ENCODE data around the gene SPEG.

SPEG gene

DNA sequence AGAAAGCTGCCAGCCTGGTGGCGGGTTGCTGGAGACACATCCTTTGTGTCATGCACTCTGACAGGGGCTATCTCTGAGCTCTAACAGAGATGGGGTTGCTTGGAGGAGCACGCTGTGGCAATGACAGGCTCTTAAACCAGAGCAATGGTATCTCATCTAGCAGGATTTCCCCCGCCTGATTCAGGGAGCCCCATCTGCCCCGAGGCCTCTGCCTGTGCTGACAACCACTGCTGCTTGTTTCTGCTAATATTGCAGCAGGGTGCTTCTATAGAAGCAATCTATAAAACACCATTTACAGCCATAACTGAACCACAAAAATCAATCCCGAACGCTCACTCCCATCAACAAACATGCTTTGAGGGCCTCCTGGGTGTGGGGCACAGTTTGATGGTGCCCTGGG is 34.1 kb upstream of the SPEG start:
- H3K4me2 ChIP-seq (ENCODE audit: low read length): no peak overlapping the region
- H3K4me3 ChIP-seq (ENCODE audit: low read length): no peak overlapping the region
- H3F3A ChIP-seq (ENCODE audit: control insufficient read depth, insufficient read depth): no peaks in the 10 kb centered on the region
- no peaks in the 10 kb centered on the region for H3K9me3 ChIP-seq (ENCODE audit: control insufficient read depth, insufficient read depth, low read length)
- 0 out of 2 replicates have a peak, but pooled peaks cover 3% of the 10 kb centered on the region for H3K27me3 ChIP-seq (ENCODE audit: control insufficient read depth, low read length)
- no peaks in the 10 kb centered on the region for H4K20me1 ChIP-seq (ENCODE audit: control insufficient read depth, insufficient read depth, low read depth, low read length)
- no peaks in the 10 kb centered on the region for H3K9me2 ChIP-seq (replicated peaks; ENCODE audit: control insufficient read depth, low read length)
- H3K27ac ChIP-seq (ENCODE audit: low read depth, low read length): no peak overlapping the region
- no peaks in the 10 kb centered on the region for H3K36me3 ChIP-seq (ENCODE audit: control insufficient read depth, low read length)
- no peak for TF ChIP-seq EZH2phosphoT487 (IDR thresholded peaks at IDR 0.05; ENCODE audit: borderline replicate concordance, low read length)
- TF ChIP-seq, protein P1, sequence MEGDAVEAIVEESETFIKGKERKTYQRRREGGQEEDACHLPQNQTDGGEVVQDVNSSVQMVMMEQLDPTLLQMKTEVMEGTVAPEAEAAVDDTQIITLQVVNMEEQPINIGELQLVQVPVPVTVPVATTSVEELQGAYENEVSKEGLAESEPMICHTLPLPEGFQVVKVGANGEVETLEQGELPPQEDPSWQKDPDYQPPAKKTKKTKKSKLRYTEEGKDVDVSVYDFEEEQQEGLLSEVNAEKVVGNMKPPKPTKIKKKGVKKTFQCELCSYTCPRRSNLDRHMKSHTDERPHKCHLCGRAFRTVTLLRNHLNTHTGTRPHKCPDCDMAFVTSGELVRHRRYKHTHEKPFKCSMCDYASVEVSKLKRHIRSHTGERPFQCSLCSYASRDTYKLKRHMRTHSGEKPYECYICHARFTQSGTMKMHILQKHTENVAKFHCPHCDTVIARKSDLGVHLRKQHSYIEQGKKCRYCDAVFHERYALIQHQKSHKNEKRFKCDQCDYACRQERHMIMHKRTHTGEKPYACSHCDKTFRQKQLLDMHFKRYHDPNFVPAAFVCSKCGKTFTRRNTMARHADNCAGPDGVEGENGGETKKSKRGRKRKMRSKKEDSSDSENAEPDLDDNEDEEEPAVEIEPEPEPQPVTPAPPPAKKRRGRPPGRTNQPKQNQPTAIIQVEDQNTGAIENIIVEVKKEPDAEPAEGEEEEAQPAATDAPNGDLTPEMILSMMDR (IDR thresholded peaks at IDR 0.05; ENCODE audit: low read depth, low read length, poor library complexity, severe bottlenecking): no peak
- no peaks in the 10 kb centered on the region for H3K4me1 ChIP-seq (ENCODE audit: control insufficient read depth, low read length)
- no peaks in the 10 kb centered on the region for H3K79me2 ChIP-seq (ENCODE audit: control insufficient read depth, low read length)

DNA sequence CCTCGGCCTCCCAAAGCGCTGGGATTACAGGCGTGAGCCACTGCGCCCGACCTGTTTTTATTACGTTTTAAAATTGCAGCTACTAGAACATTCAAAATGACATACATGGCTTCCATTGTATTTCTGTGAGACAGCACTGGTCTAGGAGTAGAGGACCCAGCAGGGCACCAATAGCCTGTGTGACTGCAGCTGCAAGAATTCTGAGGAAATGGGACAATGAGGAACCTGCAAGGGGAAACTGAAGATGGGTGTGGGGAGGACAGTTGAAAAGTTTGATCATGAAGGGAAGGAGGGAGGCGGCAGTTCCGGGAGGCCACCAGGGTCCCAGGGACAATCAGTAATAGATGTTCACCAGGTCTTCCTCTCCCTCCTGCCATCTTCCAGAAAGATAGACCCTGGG is 33.0 kb upstream of the SPEG start:
- Histone ChIP-seq H3K9me2 (replicated peaks; ENCODE audit: control insufficient read depth, low read length) (no peaks in the 10 kb centered on the region), H3K9me3 (ENCODE audit: control insufficient read depth, insufficient read depth, low read length) (no peaks in the 10 kb centered on the region), H3K4me3 (ENCODE audit: low read length) (no peak overlapping the region), H4K20me1 (ENCODE audit: control insufficient read depth, insufficient read depth, low read depth, low read length) (no peaks in the 10 kb centered on the region), H3K79me2 (ENCODE audit: control insufficient read depth, low read length) (no peaks in the 10 kb centered on the region), H3K27ac (ENCODE audit: low read depth, low read length) (no peak overlapping the region), H3K27me3 (ENCODE audit: control insufficient read depth, low read length) (0 out of 2 replicates have a peak, but pooled peaks cover 3% of the 10 kb centered on the region), H3F3A (ENCODE audit: control insufficient read depth, insufficient read depth) (no peaks in the 10 kb centered on the region), H3K4me2 (ENCODE audit: low read length) (no peak overlapping the region), H3K4me1 (ENCODE audit: control insufficient read depth, low read length) (no peaks in the 10 kb centered on the region), H3K36me3 (ENCODE audit: control insufficient read depth, low read length) (no peaks in the 10 kb centered on the region)
- TF ChIP-seq, protein P1 (IDR thresholded peaks at IDR 0.05; ENCODE audit: low read depth, low read length, poor library complexity, severe bottlenecking): no peak
- no peak for TF ChIP-seq EZH2phosphoT487 (IDR thresholded peaks at IDR 0.05; ENCODE audit: borderline replicate concordance, low read length)

DNA sequence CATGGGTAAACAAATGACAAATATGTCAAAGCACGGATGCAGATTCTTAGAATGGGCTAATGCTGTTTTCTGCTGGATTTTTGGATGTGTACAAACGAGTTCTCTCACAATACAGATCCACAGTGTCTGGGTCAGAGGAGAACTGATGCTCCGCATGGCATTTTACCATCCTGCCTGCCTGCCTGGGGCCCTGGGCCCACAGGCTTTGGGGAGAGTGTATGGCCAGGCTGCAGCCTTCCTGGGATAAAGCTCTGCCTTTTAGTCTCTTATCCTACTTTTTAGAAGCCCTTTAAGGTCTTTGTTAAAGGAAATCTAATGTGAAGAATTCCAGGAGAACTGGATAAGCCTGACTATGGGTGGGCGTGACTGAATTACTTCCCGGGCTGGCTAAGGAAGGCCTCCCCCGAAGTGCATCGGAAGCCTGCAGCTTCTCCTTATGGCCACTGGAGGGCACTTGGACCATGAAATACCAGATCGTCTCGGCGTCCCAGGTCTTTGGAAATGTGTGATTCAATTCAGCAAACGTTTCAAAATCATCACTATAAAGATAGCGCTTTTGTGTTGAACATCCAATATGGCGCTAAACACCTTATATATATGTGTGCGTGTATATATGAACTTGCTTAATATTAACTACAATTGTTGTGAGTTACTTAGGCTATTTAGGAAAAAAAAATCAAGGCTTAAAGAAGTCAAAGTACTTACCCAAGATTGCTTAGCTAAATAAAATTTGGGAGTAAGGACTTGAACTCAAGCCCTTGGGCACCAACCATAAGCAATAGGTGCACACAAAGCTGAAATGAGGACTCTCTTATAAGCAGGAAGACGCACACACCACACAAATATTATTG is 31.8 kb upstream of the SPEG start:
- H3K9me2 ChIP-seq (replicated peaks; ENCODE audit: control insufficient read depth, low read length): no peaks in the 10 kb centered on the region
- no peaks in the 10 kb centered on the region for H3F3A ChIP-seq (ENCODE audit: control insufficient read depth, insufficient read depth)
- no peaks in the 10 kb centered on the region for H4K20me1 ChIP-seq (ENCODE audit: control insufficient read depth, insufficient read depth, low read depth, low read length)
- H3K9me3 ChIP-seq (ENCODE audit: control insufficient read depth, insufficient read depth, low read length): no peaks in the 10 kb centered on the region
- no peaks in the 10 kb centered on the region for H3K79me2 ChIP-seq (ENCODE audit: control insufficient read depth, low read length)
- H3K27me3 ChIP-seq (ENCODE audit: control insufficient read depth, low read length): 0 out of 2 replicates have a peak, but pooled peaks cover 3% of the 10 kb centered on the region
- H3K4me1 ChIP-seq (ENCODE audit: control insufficient read depth, low read length): no peaks in the 10 kb centered on the region
- no peak overlapping the region for H3K4me2 ChIP-seq (ENCODE audit: low read length)
- H3K4me3 ChIP-seq (ENCODE audit: low read length): no peak overlapping the region
- H3K36me3 ChIP-seq (ENCODE audit: control insufficient read depth, low read length): no peaks in the 10 kb centered on the region
- no peak overlapping the region for H3K27ac ChIP-seq (ENCODE audit: low read depth, low read length)
- TF ChIP-seq, protein P1 (IDR thresholded peaks at IDR 0.05; ENCODE audit: low read depth, low read length, poor library complexity, severe bottlenecking): peak; percentile 89
- TF ChIP-seq EZH2phosphoT487 (IDR thresholded peaks at IDR 0.05; ENCODE audit: borderline replicate concordance, low read length): no peak

Measured in DOHH2 (cell line).